SK-N-SH treated with all-trans-retinoic acid at 6 μM for 48 hours (cell line): ENCODE measurements around the gene DMBT1.

ENCODE experiments used
- ATAC-seq: fragments of 200-7000 bp; cut with Tn5 transposase; 3 replicates; pipeline ENCODE4 v1.9.1; 2020; ENCODE audit warnings: mild to moderate bottlenecking, moderate library complexity
- ARNTL ChIP-seq: fragments of 450-650 bp; formaldehyde crosslinking; IDR thresholded peaks from 2 replicates; pipeline ENCODE4 v1.5.0; 2020; ENCODE audit warnings: low read depth, mild to moderate bottlenecking, moderate library complexity, borderline replicate concordance
- GLIS3 ChIP-seq: fragments of 250-450 bp; sonication (Bioruptor Pico); IDR thresholded peaks from 2 replicates; pipeline ENCODE4 v1.5.0; 2020; ENCODE audit warnings: mild to moderate bottlenecking, moderate library complexity
- ISL1 ChIP-seq: fragments of 250-450 bp; sonication (Bioruptor Pico); IDR thresholded peaks from 2 replicates; pipeline ENCODE4 v2.1.2; 2022; ENCODE audit warnings: mild to moderate bottlenecking, moderate library complexity
- OSR1 ChIP-seq: fragments of 250-450 bp; sonication (Bioruptor Pico); IDR thresholded peaks from 2 replicates; pipeline ENCODE4 v1.8.0; 2022; ENCODE audit warnings: moderate library complexity, mild to moderate bottlenecking, inconsistent platforms
- PPARA ChIP-seq: fragments of 250-450 bp; sonication (Bioruptor Pico); IDR thresholded peaks from 2 replicates; pipeline ENCODE4 v1.5.0; 2020; ENCODE audit warnings: mild to moderate bottlenecking, borderline replicate concordance
- RARB ChIP-seq: fragments of 250-450 bp; sonication (Bioruptor Pico); IDR thresholded peaks from 2 replicates; pipeline ENCODE4 v1.8.0; 2021; ENCODE audit warnings: mild to moderate bottlenecking, moderate library complexity
- SNAI2 ChIP-seq: fragments of 250-450 bp; sonication (Bioruptor Pico); IDR thresholded peaks from 2 replicates; pipeline ENCODE4 v1.5.0; 2020; ENCODE audit warnings: mild to moderate bottlenecking, moderate library complexity
- TCF4 ChIP-seq: fragments of 250-450 bp; sonication (Bioruptor Pico); IDR thresholded peaks from 2 replicates; pipeline ENCODE4 v1.8.0; 2021; ENCODE audit warnings: mild to moderate bottlenecking, moderate library complexity, borderline replicate concordance
- ZFP30 ChIP-seq: fragments of 450-650 bp; formaldehyde crosslinking; IDR thresholded peaks from 2 replicates; pipeline ENCODE4 v1.5.0; 2022; ENCODE audit warnings: mild to moderate bottlenecking, moderate library complexity
- ZNF565 ChIP-seq: fragments of 450-650 bp; formaldehyde crosslinking; conservative IDR thresholded peaks from 2 replicates; pipeline ENCODE4 v1.5.0; 2020; ENCODE audit warnings: low read depth, mild to moderate bottlenecking, moderate library complexity
- ZNF8 ChIP-seq: fragments of 450-650 bp; formaldehyde crosslinking; IDR thresholded peaks from 2 replicates; pipeline ENCODE4 v1.5.0; 2020; ENCODE audit warnings: mild to moderate bottlenecking, moderate library complexity
- TF ChIP-seq, protein P1 (sequence below): fragments of 250-450 bp; sonication (Bioruptor Pico); IDR thresholded peaks from 2 replicates; pipeline ENCODE4 v1.5.1; 2020; ENCODE audit warnings: low read depth, mild to moderate bottlenecking, moderate library complexity
- TF ChIP-seq, protein P2 (sequence below): fragments of 250-450 bp; sonication (Bioruptor Pico); IDR thresholded peaks from 2 replicates; pipeline ENCODE4 v1.5.1; 2021; ENCODE audit warnings: mild to moderate bottlenecking, moderate library complexity

DMBT1 gene

DNA sequence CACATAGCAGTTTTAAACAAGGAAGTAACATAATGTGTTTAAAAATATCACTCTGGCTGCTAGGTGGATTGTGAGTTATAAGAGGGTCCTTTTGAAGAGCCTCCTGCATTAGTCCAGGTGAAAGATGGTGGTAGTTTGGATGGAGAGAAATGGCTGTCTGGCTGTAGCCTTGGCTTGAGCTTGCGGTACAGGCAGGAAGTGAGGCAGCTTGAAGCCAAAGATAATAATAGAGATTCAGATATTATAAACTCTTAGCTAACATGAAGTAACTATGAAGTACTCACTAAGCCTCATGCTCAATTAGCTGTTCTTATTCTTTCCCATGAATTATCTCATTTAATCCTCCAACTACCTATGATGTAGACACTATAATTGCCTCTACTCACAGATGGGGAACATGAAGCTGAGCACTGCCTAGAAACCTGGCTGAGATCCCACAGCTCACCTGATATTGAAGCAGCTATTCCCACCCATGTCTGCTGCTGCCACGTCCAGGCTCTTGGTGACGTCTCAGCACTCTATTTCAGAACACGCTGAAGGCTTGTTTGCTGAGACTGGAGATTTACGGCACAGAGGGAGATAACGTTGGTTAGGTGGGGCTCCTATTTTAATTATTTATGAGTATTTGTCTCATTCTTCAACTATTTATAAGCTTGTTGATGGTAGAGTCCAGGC is 128.7 kb downstream of the DMBT1 start:
- ATAC-seq = no peak
- TF ChIP-seq, protein P1, sequence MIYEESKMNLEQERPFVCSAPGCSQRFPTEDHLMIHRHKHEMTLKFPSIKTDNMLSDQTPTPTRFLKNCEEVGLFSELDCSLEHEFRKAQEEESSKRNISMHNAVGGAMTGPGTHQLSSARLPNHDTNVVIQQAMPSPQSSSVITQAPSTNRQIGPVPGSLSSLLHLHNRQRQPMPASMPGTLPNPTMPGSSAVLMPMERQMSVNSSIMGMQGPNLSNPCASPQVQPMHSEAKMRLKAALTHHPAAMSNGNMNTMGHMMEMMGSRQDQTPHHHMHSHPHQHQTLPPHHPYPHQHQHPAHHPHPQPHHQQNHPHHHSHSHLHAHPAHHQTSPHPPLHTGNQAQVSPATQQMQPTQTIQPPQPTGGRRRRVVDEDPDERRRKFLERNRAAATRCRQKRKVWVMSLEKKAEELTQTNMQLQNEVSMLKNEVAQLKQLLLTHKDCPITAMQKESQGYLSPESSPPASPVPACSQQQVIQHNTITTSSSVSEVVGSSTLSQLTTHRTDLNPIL = no peak
- no peak for TF ChIP-seq SNAI2 (CRISPR knock-in tag)
- TF ChIP-seq ARNTL = no peak
- TF ChIP-seq ZNF8 (CRISPR knock-in tag) = no peak
- no peak for TF ChIP-seq GLIS3 (CRISPR knock-in tag)
- no peak for TF ChIP-seq ZFP30 (CRISPR knock-in tag)
- no peak for TF ChIP-seq TCF4 (CRISPR knock-in tag)
- no peak for TF ChIP-seq RARB (CRISPR knock-in tag)
- TF ChIP-seq ISL1 (CRISPR knock-in tag) = no peak
- TF ChIP-seq ZNF565 (CRISPR knock-in tag) = no peak
- TF ChIP-seq, all 23 proteins: peak for 0

DNA sequence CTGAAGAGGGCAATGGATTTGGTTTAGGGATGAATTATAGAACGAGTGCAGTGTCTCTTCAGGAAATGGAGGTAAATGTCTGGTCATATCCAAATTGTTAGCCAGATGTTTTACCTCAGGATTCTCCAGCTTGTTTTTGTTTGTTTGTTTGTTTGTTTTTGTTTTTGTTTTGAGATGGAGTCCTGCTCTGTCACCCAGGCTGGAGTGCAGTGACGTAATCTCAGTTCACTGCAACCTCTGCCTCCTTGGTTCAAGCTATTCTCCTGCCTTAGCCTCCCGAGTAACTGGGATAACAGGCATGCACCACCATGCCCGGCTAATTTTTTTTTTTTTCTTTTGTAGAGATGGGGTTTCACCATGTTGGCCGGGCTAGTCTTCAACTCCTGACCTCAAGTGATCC is 132.2 kb downstream of the DMBT1 start:
- TF ChIP-seq PPARA (CRISPR knock-in tag) (no peak), ZNF565 (CRISPR knock-in tag) (no peak), ZFP30 (CRISPR knock-in tag) (no peak), OSR1 (CRISPR knock-in tag) (no peak)
- TF ChIP-seq, protein P1 = no peak
- TF ChIP-seq, protein P2, sequence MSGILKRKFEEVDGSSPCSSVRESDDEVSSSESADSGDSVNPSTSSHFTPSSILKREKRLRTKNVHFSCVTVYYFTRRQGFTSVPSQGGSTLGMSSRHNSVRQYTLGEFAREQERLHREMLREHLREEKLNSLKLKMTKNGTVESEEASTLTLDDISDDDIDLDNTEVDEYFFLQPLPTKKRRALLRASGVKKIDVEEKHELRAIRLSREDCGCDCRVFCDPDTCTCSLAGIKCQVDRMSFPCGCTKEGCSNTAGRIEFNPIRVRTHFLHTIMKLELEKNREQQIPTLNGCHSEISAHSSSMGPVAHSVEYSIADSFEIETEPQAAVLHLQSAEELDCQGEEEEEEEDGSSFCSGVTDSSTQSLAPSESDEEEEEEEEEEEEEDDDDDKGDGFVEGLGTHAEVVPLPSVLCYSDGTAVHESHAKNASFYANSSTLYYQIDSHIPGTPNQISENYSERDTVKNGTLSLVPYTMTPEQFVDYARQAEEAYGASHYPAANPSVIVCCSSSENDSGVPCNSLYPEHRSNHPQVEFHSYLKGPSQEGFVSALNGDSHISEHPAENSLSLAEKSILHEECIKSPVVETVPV (CRISPR knock-in tag) = no peak
- no peak for ATAC-seq
